RWPE2 (cell line): Measurements from ENCODE around the gene NSD2.
A peak's percentile ranks its signal among the peaks of the same experiment; 100 is the strongest.

Source experiments
- ATAC-seq: fragments of 200-7000 bp; cut with Tn5 transposase; 3 replicates; pipeline ENCODE4 v1.9.1; 2021; ENCODE audit warnings: low read depth
- DNase-seq: peaks from one replicate; pipeline ENCODE4 v3.0.0-alpha.2; 2020; ENCODE audit warnings: low spot score
- H3K27ac ChIP-seq: fragments of 450-650 bp; 2 replicates; pipeline ENCODE4 v1.5.1; 2017; ENCODE audit warnings: mild to moderate bottlenecking; ENCODE audit not compliant: poor library complexity, severe bottlenecking
- H3K27me3 ChIP-seq: fragments of 250-450 bp; sonication (Bioruptor Pico); 2 replicates; pipeline ENCODE4 v1.5.1; 2021; ENCODE audit warnings: mild to moderate bottlenecking, moderate library complexity; ENCODE audit not compliant: insufficient read depth, poor library complexity, severe bottlenecking
- H3K36me3 ChIP-seq: fragments of 250-450 bp; sonication (Bioruptor Pico); 2 replicates; pipeline ENCODE4 v1.5.1; 2020; ENCODE audit warnings: low read depth, mild to moderate bottlenecking, moderate library complexity
- H3K4me1 ChIP-seq: fragments of 250-450 bp; sonication (Bioruptor Pico); 2 replicates; pipeline ENCODE4 v1.5.1; 2021; ENCODE audit warnings: mild to moderate bottlenecking, moderate library complexity; ENCODE audit not compliant: insufficient read depth, poor library complexity, severe bottlenecking
- H3K4me3 ChIP-seq: fragments of 250-450 bp; sonication (Bioruptor Pico); 2 replicates; pipeline ENCODE4 v1.5.1; 2021; ENCODE audit warnings: mild to moderate bottlenecking, moderate library complexity; ENCODE audit not compliant: severe bottlenecking
- H3K9me3 ChIP-seq: fragments of 250-450 bp; sonication (Bioruptor Pico); 2 replicates; pipeline ENCODE4 v1.5.1; 2021; ENCODE audit warnings: mild to moderate bottlenecking, moderate library complexity; ENCODE audit not compliant: severe bottlenecking
- TF ChIP-seq, protein P1 (sequence below): fragments of 450-650 bp; IDR thresholded peaks from one replicate; pipeline ENCODE4 v1.5.1; 2017; ENCODE audit warnings: mild to moderate bottlenecking, moderate library complexity; ENCODE audit not compliant: poor library complexity, severe bottlenecking

NSD2 gene

DNA sequence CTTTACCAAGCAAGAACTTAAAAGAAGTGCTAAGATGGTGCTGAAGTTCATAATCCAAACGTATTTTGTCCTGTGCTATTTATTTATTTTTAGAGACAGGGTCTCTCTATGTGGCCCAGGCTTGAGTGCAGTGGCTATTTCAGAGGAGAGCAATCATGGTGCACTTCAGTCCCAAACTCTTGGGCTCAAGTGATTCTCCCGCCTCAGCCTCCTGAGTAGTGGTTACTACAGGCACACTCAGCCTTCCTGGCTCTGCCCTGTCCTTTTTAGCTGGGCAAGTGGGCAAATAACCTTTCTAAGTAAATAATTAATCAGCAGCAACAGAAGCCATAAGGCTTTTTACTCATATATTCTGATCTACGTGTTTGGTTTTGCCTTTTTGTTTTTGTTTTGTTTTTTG, 2.6 kb downstream of the NSD2 start:
- DNase-seq (no peak), ATAC-seq (no peak)
- Histone ChIP-seq H3K27ac (peak overlapping the region; percentile 92), H3K4me3 (no peak overlapping the region), H3K36me3 (peaks cover 15% of the 10 kb centered on the region), H3K4me1 (peaks cover 20% of the 10 kb centered on the region), H3K27me3 (no peaks in the 10 kb centered on the region), H3K9me3 (no peaks in the 10 kb centered on the region)
- TF ChIP-seq, protein P1, sequence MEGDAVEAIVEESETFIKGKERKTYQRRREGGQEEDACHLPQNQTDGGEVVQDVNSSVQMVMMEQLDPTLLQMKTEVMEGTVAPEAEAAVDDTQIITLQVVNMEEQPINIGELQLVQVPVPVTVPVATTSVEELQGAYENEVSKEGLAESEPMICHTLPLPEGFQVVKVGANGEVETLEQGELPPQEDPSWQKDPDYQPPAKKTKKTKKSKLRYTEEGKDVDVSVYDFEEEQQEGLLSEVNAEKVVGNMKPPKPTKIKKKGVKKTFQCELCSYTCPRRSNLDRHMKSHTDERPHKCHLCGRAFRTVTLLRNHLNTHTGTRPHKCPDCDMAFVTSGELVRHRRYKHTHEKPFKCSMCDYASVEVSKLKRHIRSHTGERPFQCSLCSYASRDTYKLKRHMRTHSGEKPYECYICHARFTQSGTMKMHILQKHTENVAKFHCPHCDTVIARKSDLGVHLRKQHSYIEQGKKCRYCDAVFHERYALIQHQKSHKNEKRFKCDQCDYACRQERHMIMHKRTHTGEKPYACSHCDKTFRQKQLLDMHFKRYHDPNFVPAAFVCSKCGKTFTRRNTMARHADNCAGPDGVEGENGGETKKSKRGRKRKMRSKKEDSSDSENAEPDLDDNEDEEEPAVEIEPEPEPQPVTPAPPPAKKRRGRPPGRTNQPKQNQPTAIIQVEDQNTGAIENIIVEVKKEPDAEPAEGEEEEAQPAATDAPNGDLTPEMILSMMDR, result no peak

DNA sequence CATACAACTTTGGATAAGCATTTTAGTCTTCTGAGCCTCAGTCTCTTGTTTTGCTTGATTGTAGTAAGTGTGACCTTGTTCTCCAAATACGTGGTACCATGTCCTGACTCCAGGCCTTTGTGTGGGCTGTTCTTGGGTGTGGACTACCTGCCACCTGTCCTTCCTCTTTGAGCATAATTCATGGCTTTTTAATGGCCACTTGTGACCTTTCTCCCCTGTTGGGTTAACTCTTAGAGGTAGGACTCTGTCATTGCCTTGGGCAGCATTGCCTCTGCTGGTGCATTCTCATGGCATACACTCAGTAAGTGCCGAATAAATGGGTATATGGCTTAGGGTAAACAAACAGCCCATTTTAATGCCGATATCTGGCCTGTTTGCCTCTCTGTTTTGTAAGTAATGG, 3.0 kb downstream of the NSD2 start:
- peak overlapping the region; percentile 92 for H3K27ac ChIP-seq
- peaks cover 20% of the 10 kb centered on the region for H3K4me1 ChIP-seq
- DNase-seq (no peak), ATAC-seq (no peak)
- H3K36me3 ChIP-seq, result peaks cover 15% of the 10 kb centered on the region
- H3K9me3 ChIP-seq, result no peaks in the 10 kb centered on the region
- no peak overlapping the region for H3K4me3 ChIP-seq
- no peaks in the 10 kb centered on the region for H3K27me3 ChIP-seq
- TF ChIP-seq, protein P1, result no peak

DNA sequence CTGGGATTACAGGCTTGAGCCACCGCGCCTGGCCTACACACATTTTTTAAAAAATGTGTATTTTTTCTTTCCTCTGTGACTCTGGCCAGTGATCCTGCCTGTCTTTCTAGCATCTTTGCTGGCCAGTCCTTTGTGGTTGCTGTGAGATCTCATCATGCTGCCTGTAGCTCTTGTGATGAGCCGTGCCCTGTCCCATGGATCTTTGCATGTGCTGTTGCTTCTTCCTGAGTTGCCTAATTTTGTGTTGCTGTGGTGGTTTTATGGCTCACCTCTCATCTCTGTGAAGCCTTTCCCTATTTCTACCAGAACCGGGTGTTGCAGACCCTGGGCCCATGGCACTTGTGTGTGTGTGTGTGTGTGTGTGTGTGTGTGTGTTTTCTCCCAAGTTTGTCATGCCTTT, 8.3 kb downstream of the NSD2 start:
- ATAC-seq (no peak), DNase-seq (no peak)
- Histone ChIP-seq H3K4me1 (peaks cover 3% of the 10 kb centered on the region), H3K27me3 (no peaks in the 10 kb centered on the region), H3K9me3 (no peaks in the 10 kb centered on the region), H3K4me3 (no peak overlapping the region), H3K36me3 (peaks cover 21% of the 10 kb centered on the region), H3K27ac (no peak overlapping the region)
- TF ChIP-seq, protein P1, result no peak

DNA sequence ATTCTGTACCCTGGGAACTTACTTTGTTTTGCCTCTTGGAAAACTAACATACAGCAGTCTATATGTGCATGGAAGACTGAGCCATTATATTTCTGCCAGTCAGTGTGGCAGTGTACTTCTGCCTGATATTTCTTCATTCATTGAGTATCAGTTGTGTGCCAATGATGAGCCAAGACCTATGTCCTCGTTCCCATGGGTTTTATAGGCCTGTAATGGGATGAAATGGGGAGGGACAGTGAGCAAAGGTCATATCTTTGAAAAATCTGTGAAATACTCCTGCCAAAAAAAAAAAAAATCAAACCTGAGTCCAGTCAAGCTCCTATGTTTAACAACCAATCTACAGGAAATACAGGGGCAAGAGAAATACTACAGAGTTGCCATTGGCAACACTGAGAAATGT, 9.1 kb downstream of the NSD2 start:
- H3K4me3 ChIP-seq, result no peak overlapping the region
- TF ChIP-seq, protein P1, result no peak
- no peak for ATAC-seq
- H3K4me1 ChIP-seq, result no peaks in the 10 kb centered on the region
- no peak overlapping the region for H3K27ac ChIP-seq
- peaks cover 23% of the 10 kb centered on the region for H3K36me3 ChIP-seq
- H3K27me3 ChIP-seq, result no peaks in the 10 kb centered on the region
- DNase-seq, result no peak
- H3K9me3 ChIP-seq, result no peaks in the 10 kb centered on the region

DNA sequence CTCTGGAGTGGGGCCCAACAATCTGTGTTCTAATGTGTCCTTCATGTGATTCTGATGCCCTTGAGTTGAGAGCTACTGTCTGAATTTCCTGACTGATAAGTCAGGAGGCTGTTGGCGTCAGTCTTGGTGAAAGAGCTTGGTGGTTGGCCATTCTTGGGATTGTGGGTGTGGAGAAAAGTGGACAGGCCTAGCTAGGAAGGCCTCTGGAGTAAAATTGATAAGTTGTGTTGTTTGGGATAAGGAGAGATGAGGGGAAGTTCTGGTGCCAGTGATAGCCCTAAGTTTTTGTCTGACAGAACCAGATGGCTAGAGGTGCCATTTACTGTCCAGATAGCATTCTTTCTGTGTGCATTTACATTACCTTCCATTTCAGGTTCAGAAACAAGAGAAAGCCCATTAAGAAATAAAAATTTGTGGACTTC, 11.7 kb downstream of the NSD2 start:
- H3K9me3 ChIP-seq, result no peaks in the 10 kb centered on the region
- H3K4me1 ChIP-seq, result no peaks in the 10 kb centered on the region
- H3K27ac ChIP-seq, result no peak overlapping the region
- H3K4me3 ChIP-seq, result no peak overlapping the region
- DNase-seq, result no peak
- TF ChIP-seq, protein P1, result no peak
- H3K36me3 ChIP-seq, result peaks cover 27% of the 10 kb centered on the region
- ATAC-seq, result no peak
- no peaks in the 10 kb centered on the region for H3K27me3 ChIP-seq
